Neural progenitor cell (in vitro differentiated cells): Measurements from ENCODE around the gene MRPS34. TPM values are rescaled to one million over a fixed set of nuclear protein-coding genes. Genes with fewer than 3 reads are reported as not detected.

Source experiments
- DNase-seq: peaks from one replicate; pipeline ENCODE4 v3.0.0-alpha.2; 2016; ENCODE audit warnings: low spot score
- H2AFZ ChIP-seq: fragments of 200-600 bp; sonication (generic); replicated peaks from 2 replicates; pipeline ENCODE4 v1.6.1; 2016; ENCODE audit warnings: antibody characterized with exemption
- H3F3A ChIP-seq: fragments of 200-600 bp; sonication (generic); 2 replicates; pipeline ENCODE4 v1.6.1; 2016; ENCODE audit warnings: antibody characterized with exemption, low read depth
- H3K27ac ChIP-seq: fragments of 200-600 bp; sonication (generic); 2 replicates; pipeline ENCODE4 v1.5.1; 2016; ENCODE audit warnings: mild to moderate bottlenecking
- H3K27me3 ChIP-seq: fragments of 200-600 bp; sonication (generic); 2 replicates; pipeline ENCODE4 v1.6.1; 2016; ENCODE audit warnings: mild to moderate bottlenecking, moderate library complexity
- H3K36me3 ChIP-seq: fragments of 200-600 bp; sonication (generic); 2 replicates; pipeline ENCODE4 v1.5.1; 2016
- H3K4me1 ChIP-seq: fragments of 200-600 bp; sonication (generic); 2 replicates; pipeline ENCODE4 v1.6.1; 2016; ENCODE audit warnings: mixed run types
- H3K4me2 ChIP-seq: fragments of 200-600 bp; sonication (generic); 2 replicates; pipeline ENCODE4 v1.6.1; 2016
- H3K4me3 ChIP-seq: fragments of 200-600 bp; sonication (generic); 2 replicates; pipeline ENCODE4 v1.5.1; 2016
- H3K79me2 ChIP-seq: fragments of 200-600 bp; sonication (generic); 2 replicates; pipeline ENCODE4 v1.6.1; 2016; ENCODE audit warnings: low read depth
- H3K9ac ChIP-seq: fragments of 200-600 bp; sonication (generic); 2 replicates; pipeline ENCODE4 v1.6.1; 2016
- H3K9me3 ChIP-seq: fragments of 200-600 bp; sonication (generic); 2 replicates; pipeline ENCODE4 v1.5.1; 2016; ENCODE audit warnings: low read depth
- H4K20me1 ChIP-seq: fragments of 200-600 bp; sonication (generic); 2 replicates; pipeline ENCODE4 v1.6.1; 2016; ENCODE audit warnings: low read depth
- H3K27ac Mint-ChIP-seq: 3 replicates; pipeline ENCODE4 v1.8.0; 2021; ENCODE audit warnings: mixed read lengths
- H3K27me3 Mint-ChIP-seq: 2 replicates; pipeline ENCODE4 v1.8.0; 2022; ENCODE audit warnings: low read depth, mild to moderate bottlenecking, inconsistent platforms, moderate library complexity, mixed read lengths; ENCODE audit not compliant: insufficient read depth
- H3K36me3 Mint-ChIP-seq: 3 replicates; pipeline ENCODE4 v1.8.0; 2021; ENCODE audit warnings: mixed read lengths
- H3K4me1 Mint-ChIP-seq: 3 replicates; pipeline ENCODE4 v1.8.0; 2021; ENCODE audit warnings: mixed read lengths
- H3K4me3 Mint-ChIP-seq: 3 replicates; pipeline ENCODE4 v1.8.0; 2021; ENCODE audit warnings: mild to moderate bottlenecking, moderate library complexity, mixed read lengths
- H3K9me3 Mint-ChIP-seq: 3 replicates; pipeline ENCODE4 v1.8.0; 2020; ENCODE audit warnings: mixed read lengths
- EZH2 ChIP-seq: fragments of 200-600 bp; sonication (generic); IDR thresholded peaks from 2 replicates; pipeline ENCODE4 v1.6.1; 2017; ENCODE audit warnings: antibody characterized with exemption, mild to moderate bottlenecking, moderate library complexity
- EZH2phosphoT487 ChIP-seq: fragments of 200-600 bp; sonication (generic); IDR thresholded peaks from 2 replicates; pipeline ENCODE4 v1.6.1; 2017; ENCODE audit warnings: antibody characterized with exemption
- total RNA-seq: library from RNA; depleted of rRNA; stranded (reverse); fragments of >200 nt; gene quantifications from 2 replicates; pipeline ENCODE4 v1.2.3, GENCODE V29; 2015; ENCODE audit warnings: low replicate concordance
- TF ChIP-seq, protein P1 (sequence below): fragments of 200-600 bp; sonication (generic); IDR thresholded peaks from 2 replicates; pipeline ENCODE4 v1.5.1; 2017; ENCODE audit warnings: antibody characterized with exemption, mild to moderate bottlenecking

MRPS34 gene
- total RNA-seq = 48.4 and 108 TPM in 2 replicates

DNA sequence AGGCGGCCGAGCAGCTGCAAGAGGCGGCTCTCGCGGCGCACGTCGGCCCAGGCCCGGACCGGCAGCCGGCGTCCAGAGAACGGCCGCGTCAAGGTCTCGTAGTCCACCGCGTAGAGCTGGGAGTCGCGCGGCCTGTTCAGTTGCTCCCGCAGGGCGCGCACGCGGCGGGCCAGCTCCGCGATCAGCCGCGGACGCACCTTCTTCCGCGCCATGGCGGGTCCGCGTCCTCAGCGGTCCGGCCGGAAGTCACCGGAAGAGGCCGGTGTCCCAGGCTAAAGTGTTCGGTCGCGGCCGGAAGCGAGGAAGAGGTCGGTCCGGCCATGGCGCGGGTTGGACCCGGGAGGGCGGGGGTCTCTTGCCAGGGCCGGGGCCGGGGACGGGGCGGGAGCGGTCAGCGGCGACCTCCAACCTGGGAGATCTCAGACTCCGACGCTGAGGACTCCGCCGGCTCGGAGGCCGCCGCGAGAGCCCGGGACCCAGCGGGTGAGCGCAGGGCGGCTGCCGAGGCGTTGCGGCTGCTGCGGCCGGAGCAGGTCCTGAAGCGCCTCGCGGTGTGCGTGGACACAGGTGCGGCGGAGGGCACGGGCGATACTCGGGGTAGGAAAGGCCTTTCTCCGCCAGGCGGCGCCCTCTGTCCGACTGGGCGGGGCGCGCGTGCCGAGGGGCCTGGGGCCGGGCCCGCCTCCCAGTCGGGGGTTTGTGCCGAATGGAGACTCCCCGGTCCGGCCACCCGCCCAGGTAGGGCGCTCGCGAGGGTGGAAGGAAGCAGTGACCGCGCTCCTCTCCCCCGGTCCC lies at the start of gene MRPS34:
Gene MRPS34, minus strand, starts transcription at position 227 of the 795 bp plus-strand sequence. Its CDS starts 15 bp downstream, at position 212.
- Histone ChIP-seq H3K4me2 (peak within 1 kb of the TSS; percentile 95), H3K9me3 (no peaks in the 10 kb centered on the region), H3K27me3 (no peaks in the 10 kb centered on the region), H3K36me3 (no peaks in the 10 kb centered on the region), H3K27ac (no peak within 1 kb of the TSS), H3K9ac (peak within 1 kb of the TSS; percentile 59), H3K4me3 (peak within 1 kb of the TSS; percentile 83), H3K4me1 (peaks cover 5% of the 10 kb centered on the region), H3K79me2 (peaks cover 25% of the 10 kb centered on the region), H4K20me1 (peaks cover 38% of the 10 kb centered on the region), H2AFZ (peak within 1 kb of the TSS; percentile 80), H3F3A (peaks cover 7% of the 10 kb centered on the region)
- Mint-ChIP-seq H3K4me3 (peak within 1 kb of the TSS; percentile 97), H3K9me3 (no peaks in the 10 kb centered on the region), H3K27ac (no peak within 1 kb of the TSS), H3K36me3 (peaks cover 3% of the 10 kb centered on the region), H3K4me1 (peaks cover 10% of the 10 kb centered on the region), H3K27me3 (peaks cover 3% of the 10 kb centered on the region)
- no peak for TF ChIP-seq EZH2phosphoT487
- TF ChIP-seq, protein P1, sequence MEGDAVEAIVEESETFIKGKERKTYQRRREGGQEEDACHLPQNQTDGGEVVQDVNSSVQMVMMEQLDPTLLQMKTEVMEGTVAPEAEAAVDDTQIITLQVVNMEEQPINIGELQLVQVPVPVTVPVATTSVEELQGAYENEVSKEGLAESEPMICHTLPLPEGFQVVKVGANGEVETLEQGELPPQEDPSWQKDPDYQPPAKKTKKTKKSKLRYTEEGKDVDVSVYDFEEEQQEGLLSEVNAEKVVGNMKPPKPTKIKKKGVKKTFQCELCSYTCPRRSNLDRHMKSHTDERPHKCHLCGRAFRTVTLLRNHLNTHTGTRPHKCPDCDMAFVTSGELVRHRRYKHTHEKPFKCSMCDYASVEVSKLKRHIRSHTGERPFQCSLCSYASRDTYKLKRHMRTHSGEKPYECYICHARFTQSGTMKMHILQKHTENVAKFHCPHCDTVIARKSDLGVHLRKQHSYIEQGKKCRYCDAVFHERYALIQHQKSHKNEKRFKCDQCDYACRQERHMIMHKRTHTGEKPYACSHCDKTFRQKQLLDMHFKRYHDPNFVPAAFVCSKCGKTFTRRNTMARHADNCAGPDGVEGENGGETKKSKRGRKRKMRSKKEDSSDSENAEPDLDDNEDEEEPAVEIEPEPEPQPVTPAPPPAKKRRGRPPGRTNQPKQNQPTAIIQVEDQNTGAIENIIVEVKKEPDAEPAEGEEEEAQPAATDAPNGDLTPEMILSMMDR = peak; percentile 85
- peak; percentile 97 for DNase-seq

DNA sequence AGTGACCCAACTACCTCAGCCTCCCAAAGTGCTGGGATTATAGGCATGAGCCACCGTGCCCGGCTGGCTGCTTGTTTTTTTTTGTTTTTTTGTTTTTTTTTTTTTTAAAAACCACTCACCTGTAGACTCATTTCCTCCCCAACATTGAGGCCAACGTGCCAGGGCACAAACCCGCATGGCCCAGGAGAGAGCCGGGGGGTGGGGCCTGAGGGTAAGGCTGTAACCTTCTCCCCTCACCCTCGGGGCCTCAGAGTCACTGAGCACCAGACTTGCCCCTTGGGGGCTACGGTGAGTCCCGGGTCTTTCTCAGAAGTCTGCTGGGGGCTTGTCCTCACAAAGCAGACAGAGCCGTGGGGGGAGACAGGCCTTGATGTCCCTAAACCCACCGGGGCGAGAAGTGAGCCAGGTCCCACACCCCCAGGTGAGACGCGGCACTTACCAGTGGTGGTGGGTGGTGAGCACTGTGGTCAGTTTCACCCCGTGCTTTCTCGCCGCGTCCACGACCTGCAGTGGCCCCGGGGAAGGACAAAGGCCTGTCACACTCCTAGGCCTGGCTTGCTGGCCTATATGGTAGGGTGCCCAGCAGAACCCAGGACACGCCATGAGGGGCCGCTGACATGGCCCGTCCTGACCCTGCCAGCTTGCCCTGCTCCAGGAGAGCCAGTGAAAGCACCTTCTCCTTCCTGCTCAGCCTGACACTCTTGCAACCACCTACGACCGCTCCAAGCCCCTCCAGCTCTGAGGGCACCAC lies 49.1 kb upstream of the MRPS34 start:
- Histone ChIP-seq H3K27ac (no peak overlapping the region), H3K4me2 (no peak overlapping the region), H3K9me3 (no peaks in the 10 kb centered on the region), H3F3A (peaks cover 13% of the 10 kb centered on the region), H3K36me3 (no peaks in the 10 kb centered on the region), H2AFZ (no peak overlapping the region), H3K4me1 (peaks cover 3% of the 10 kb centered on the region), H3K4me3 (no peak overlapping the region), H3K27me3 (no peaks in the 10 kb centered on the region), H4K20me1 (peaks cover 24% of the 10 kb centered on the region), H3K79me2 (peaks cover 9% of the 10 kb centered on the region), H3K9ac (no peak overlapping the region)
- TF ChIP-seq, protein P1 = no peak
- TF ChIP-seq EZH2 (no peak), EZH2phosphoT487 (no peak)
- Mint-ChIP-seq H3K4me1 (peaks cover 8% of the 10 kb centered on the region), H3K27me3 (no peaks in the 10 kb centered on the region), H3K9me3 (no peaks in the 10 kb centered on the region), H3K36me3 (no peaks in the 10 kb centered on the region), H3K4me3 (no peak overlapping the region), H3K27ac (no peak overlapping the region)
- DNase-seq = no peak

DNA sequence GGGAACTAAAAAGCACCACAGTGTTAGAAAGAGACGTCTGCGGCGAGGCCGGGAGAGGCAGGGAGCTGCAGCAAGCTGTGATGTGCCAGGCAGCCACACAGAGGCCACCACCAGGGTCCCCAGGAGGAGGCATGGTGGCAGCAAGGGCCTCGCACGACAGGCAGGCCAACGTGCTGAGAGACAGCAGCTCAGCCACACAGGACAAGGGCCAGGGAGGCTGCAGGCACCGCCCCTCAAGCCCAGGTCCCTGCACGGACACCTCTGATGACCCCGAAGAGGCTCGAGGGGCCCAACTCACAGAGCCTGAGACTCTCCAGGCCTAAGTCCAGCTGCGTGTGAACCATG lies 48.0 kb upstream of the MRPS34 start:
- no peaks in the 10 kb centered on the region for H3K36me3 Mint-ChIP-seq
- no peak for TF ChIP-seq EZH2phosphoT487
- TF ChIP-seq, protein P1 = no peak
- TF ChIP-seq EZH2 = no peak
- Histone ChIP-seq H3K9ac (no peak overlapping the region), H3K27ac (no peak overlapping the region), H3K4me2 (no peak overlapping the region), H3K79me2 (peaks cover 9% of the 10 kb centered on the region), H3K9me3 (no peaks in the 10 kb centered on the region), H4K20me1 (peaks cover 24% of the 10 kb centered on the region), H2AFZ (no peak overlapping the region), H3K36me3 (no peaks in the 10 kb centered on the region), H3K4me3 (no peak overlapping the region), H3K4me1 (peaks cover 3% of the 10 kb centered on the region), H3F3A (peaks cover 10% of the 10 kb centered on the region), H3K27me3 (no peaks in the 10 kb centered on the region)
- H3K4me1 Mint-ChIP-seq = peaks cover 8% of the 10 kb centered on the region
- no peak for DNase-seq
- H3K9me3 Mint-ChIP-seq = no peaks in the 10 kb centered on the region
- no peak overlapping the region for H3K4me3 Mint-ChIP-seq
- no peaks in the 10 kb centered on the region for H3K27me3 Mint-ChIP-seq
- no peak overlapping the region for H3K27ac Mint-ChIP-seq
